ENCODE results near the gene SLC29A4.
A peak's percentile ranks its signal among the peaks of the same experiment; 100 is the strongest.

SLC29A4 gene

DNA sequence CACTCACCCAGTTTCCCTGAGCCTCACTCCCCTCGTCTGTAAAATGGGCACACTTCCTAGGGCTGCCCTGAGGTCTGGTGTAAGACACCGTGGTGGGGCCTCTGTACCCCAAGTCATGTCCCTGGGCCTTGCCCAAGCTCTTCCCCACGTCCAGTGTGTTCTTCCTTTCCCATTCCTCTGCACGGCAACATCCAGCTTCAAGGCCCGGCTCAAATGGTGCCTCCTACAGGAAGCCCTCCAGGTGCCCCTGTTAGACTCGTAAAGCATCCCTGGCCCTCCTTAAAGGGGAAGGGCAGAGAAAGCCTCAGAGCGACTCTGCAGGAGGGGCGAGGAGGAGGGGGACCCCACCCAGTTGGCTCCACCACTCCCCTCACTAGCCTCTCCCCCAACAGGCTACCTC lies 8.6 kb downstream of the SLC29A4 start:
- TF ChIP-seq CREB1 (IDR thresholded peaks at IDR 0.05; ENCODE audit: low read depth) = no peak
- TF ChIP-seq TAF1 (IDR thresholded peaks at IDR 0.05; ENCODE audit: low read depth) = no peak
- TF ChIP-seq RAD21 (IDR thresholded peaks at IDR 0.05; ENCODE audit: low read depth) = no peak

DNA sequence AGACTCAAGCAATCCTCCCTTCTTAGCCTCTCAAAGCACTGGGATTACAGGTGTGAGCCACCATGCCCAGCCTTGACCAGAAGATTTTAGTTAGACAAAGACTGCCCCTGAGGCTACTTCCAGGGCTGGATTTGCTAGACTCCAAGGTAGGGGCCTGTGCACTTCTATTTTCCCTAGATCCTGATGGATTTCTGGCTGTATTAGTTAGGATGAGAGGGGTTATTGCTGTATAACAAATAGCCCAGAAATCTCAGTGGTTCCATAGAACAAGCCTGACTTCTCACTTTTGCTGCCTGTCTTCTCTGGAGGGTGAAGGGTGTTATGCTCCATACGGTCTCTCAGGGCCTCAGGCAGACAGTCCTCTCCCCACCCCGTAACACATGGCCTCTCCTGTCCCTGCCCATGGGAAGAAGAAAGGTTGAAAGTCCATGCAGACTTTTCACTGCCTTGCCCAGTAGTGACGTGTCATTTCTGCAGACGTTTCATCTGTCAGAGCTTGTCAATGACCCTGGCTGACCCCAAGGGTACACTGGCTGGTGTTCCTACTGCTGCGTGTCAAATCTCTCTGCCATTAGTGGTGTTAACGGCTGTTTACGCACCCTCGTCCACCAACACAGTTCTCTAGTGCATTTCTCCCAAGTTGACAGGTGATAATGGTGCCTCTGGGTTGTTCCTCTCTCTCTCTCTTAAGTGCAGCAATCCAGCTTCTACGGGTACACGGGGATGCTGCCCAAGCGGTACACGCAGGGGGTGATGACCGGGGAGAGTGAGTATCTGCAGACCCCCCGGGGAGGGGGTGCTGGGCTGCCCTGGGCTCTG lies 11.6 kb downstream of the SLC29A4 start:
- no peak for TF ChIP-seq YY1 (IDR thresholded peaks at IDR 0.05; ENCODE audit: low read depth)
- TF ChIP-seq TCF12 (IDR thresholded peaks at IDR 0.05; ENCODE audit: low read depth) = no peak
- TF ChIP-seq TEAD4 (IDR thresholded peaks at IDR 0.05) = no peak
- no peak for TF ChIP-seq CREB1 (IDR thresholded peaks at IDR 0.05; ENCODE audit: low read depth)
- no peak for TF ChIP-seq CEBPB (IDR thresholded peaks at IDR 0.05)
- TF ChIP-seq MAX (IDR thresholded peaks at IDR 0.05) = no peak
- no peak for TF ChIP-seq RAD21 (IDR thresholded peaks at IDR 0.05; ENCODE audit: low read depth)
- no peak for TF ChIP-seq EGR1 (IDR thresholded peaks at IDR 0.05)
- no peak for TF ChIP-seq EP300 (IDR thresholded peaks at IDR 0.05; ENCODE audit: borderline replicate concordance)
- no peak for TF ChIP-seq FOXM1 (IDR thresholded peaks at IDR 0.05; ENCODE audit: borderline replicate concordance, low read depth)
- TF ChIP-seq ZBTB7A (IDR thresholded peaks at IDR 0.05; ENCODE audit: low read depth) = no peak
- no peak for TF ChIP-seq REST (IDR thresholded peaks at IDR 0.05; ENCODE audit: low read depth)
- TF ChIP-seq NFIC (IDR thresholded peaks at IDR 0.05) = no peak

- TF ChIP-seq USF1 (IDR thresholded peaks at IDR 0.05) (no peak), CEBPB (IDR thresholded peaks at IDR 0.05) (no peak), TAF1 (IDR thresholded peaks at IDR 0.05; ENCODE audit: low read depth) (no peak), YY1 (IDR thresholded peaks at IDR 0.05; ENCODE audit: low read depth) (no peak)
Observed at GRCh38 chr7:5295039-5296014, 12.6 kb downstream of the SLC29A4 start.

- TF ChIP-seq ZBTB7A (IDR thresholded peaks at IDR 0.05; ENCODE audit: low read depth) (no peak), REST (IDR thresholded peaks at IDR 0.05; ENCODE audit: low read depth) (no peak), TEAD4 (IDR thresholded peaks at IDR 0.05) (no peak), FOXM1 (IDR thresholded peaks at IDR 0.05; ENCODE audit: borderline replicate concordance, low read depth) (no peak), EGR1 (IDR thresholded peaks at IDR 0.05) (no peak), YY1 (IDR thresholded peaks at IDR 0.05; ENCODE audit: low read depth) (no peak), USF1 (IDR thresholded peaks at IDR 0.05) (no peak), RAD21 (IDR thresholded peaks at IDR 0.05; ENCODE audit: low read depth) (no peak), MAX (IDR thresholded peaks at IDR 0.05) (no peak), EP300 (IDR thresholded peaks at IDR 0.05; ENCODE audit: borderline replicate concordance) (no peak), TCF12 (IDR thresholded peaks at IDR 0.05; ENCODE audit: low read depth) (no peak), CREB1 (IDR thresholded peaks at IDR 0.05; ENCODE audit: low read depth) (no peak), CEBPB (IDR thresholded peaks at IDR 0.05) (no peak), NFIC (IDR thresholded peaks at IDR 0.05) (no peak), TAF1 (IDR thresholded peaks at IDR 0.05; ENCODE audit: low read depth) (no peak)
Observed at GRCh38 chr7:5296015-5296610, 13.4 kb downstream of the SLC29A4 start.

DNA sequence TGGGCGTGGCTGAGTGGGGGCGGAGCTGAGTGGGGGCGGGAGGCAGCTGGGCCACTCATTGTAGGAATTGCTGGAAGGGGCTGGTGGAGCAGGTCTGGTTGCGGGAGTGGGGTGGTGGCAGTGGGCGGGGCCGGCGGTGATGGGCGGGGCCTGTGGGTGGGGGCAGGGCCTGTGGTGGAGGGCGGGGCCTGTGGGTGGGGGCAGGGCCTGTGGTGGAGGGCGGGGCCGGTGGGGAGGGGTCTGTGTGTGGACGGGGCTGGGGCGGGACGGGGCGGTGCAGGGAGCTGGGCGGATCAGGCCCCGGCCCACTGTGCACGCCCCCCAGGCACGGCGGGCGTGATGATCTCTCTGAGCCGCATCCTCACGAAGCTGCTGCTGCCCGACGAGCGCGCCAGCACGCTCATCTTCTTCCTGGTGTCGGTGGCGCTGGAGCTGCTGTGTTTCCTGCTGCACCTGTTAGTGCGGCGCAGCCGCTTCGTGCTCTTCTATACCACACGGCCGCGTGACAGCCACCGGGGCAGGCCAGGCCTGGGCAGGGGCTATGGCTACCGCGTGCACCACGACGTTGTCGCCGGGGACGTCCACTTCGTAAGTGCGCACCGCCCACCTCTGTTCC lies 14.0 kb downstream of the SLC29A4 start:
- no peak for TF ChIP-seq YY1 (IDR thresholded peaks at IDR 0.05; ENCODE audit: low read depth)
- 0 out of 2 replicates have a peak, but pooled peaks have one; percentile 40 for TF ChIP-seq EGR1 (IDR thresholded peaks at IDR 0.05)
- TF ChIP-seq FOXM1 (IDR thresholded peaks at IDR 0.05; ENCODE audit: borderline replicate concordance, low read depth) = no peak
- TF ChIP-seq TEAD4 (IDR thresholded peaks at IDR 0.05) = no peak
- TF ChIP-seq NFIC (IDR thresholded peaks at IDR 0.05) = no peak
- TF ChIP-seq MAX (IDR thresholded peaks at IDR 0.05) = peak; percentile 69; the same call in 1 of the 2 replicates
- TF ChIP-seq EP300 (IDR thresholded peaks at IDR 0.05; ENCODE audit: borderline replicate concordance) = no peak
- TF ChIP-seq TCF12 (IDR thresholded peaks at IDR 0.05; ENCODE audit: low read depth) = no peak

Data from Ishikawa (cell line).